AG09309 (cell line): ENCODE measurements around the gene FLT4.

ENCODE experiments used
- DNase-seq: peaks from one replicate; pipeline ENCODE4 v3.0.0-alpha.2; 2010; ENCODE audit warnings: low read depth
- H3K4me3 ChIP-seq: 2 replicates; pipeline ENCODE4 v1.5.1; 2011; ENCODE audit warnings: mild to moderate bottlenecking, low read depth, low read length, moderate library complexity; ENCODE audit not compliant: control insufficient read depth
- CTCF ChIP-seq: IDR thresholded peaks from 2 replicates; pipeline ENCODE4 v1.5.1; 2011; ENCODE audit warnings: mild to moderate bottlenecking, low read depth, low read length, inconsistent platforms; ENCODE audit not compliant: insufficient read depth, control insufficient read depth; ENCODE audit errors: missing control alignments

FLT4 gene

GRCh38 chr5:180590543-180591310, 58.7 kb downstream of the FLT4 start:
- H3K4me3 ChIP-seq = no peak overlapping the region
- no peak for DNase-seq
- no peak for TF ChIP-seq CTCF

DNA sequence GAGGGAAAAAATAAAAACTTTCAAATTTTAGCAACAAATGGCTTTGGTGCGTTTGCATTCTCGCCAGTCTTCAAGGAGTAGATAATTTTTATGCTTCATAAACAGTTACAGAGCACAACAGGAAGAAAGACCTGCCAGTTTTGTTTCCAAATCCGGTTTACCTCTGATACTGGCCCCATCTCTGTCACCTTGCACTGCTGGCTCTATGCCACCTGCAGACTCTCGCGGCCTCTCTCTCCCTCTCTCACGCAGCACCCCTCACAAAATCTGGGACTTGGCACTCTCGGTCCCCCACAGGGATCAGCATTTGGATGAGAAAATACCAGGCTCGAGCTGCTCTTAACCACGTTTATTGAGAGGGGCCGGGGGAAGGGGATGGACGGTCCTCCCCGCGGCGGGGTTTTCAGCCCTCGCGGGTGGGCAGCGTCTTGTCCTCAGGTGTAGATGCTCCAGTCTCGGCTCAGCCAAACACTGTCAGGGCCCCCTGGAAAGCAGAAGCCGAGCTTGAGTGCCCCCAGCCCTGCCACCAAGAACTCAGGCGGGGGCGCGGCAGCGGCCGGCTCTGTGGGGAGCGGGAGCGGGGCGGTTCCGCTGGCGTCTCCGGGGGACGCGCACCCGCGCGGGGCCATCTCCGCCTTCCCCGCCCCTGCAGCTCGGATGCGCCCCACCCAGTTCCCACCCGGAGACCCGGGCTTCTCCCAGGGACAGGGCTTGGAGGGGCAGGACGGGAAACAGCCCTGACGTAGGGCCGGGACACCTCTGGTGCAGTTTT, 59.4 kb downstream of the FLT4 start:
- no peak overlapping the region for H3K4me3 ChIP-seq
- no peak for DNase-seq
- no peak for TF ChIP-seq CTCF

DNA sequence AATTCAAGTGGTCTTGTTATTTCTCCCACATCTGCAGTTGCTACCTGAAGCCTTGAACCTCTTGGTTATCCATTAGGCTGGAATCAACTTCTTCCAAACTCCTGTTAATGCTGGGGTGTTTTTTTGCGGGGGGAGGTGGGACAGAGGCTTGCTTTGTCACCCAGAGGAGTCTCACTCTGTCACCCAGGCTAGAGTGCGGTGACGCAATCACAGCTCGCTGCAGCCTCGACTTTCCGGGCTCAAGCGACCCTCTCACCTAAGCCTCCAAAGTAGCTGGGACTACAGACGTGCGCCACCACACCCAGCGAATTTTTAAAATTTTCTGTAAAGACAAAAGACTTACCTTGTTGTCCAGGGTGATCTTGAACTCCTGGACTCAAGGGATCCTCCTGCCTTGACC, 62.5 kb downstream of the FLT4 start:
- no peak for DNase-seq
- no peak overlapping the region for H3K4me3 ChIP-seq
- TF ChIP-seq CTCF = no peak

GRCh38 chr5:180586204-180586603, 63.2 kb downstream of the FLT4 start:
- no peak for TF ChIP-seq CTCF
- H3K4me3 ChIP-seq = no peak overlapping the region
- DNase-seq = no peak

- no peak for TF ChIP-seq CTCF
Measured at GRCh38 chr5:180583738-180584137, 65.7 kb downstream of the FLT4 start.

GRCh38 chr5:180580681-180581080, 68.7 kb downstream of the FLT4 start:
- no peak overlapping the region for H3K4me3 ChIP-seq
- no peak for TF ChIP-seq CTCF
- DNase-seq = no peak

More at GRCh38 chr5:180583738-180584137, 65.7 kb downstream of the FLT4 start:
- DNase-seq = no peak
- H3K4me3 ChIP-seq = no peak overlapping the region
